Osteocyte (in vitro differentiated cells): ENCODE results near the gene ATG101. TPM values are rescaled to one million over a fixed set of nuclear protein-coding genes. Genes with fewer than 3 reads are reported as not detected.

ENCODE experiments used
- DNase-seq: peaks from one replicate; pipeline ENCODE4 v3.0.0; 2021; ENCODE audit warnings: mixed read lengths; ENCODE audit not compliant: unreplicated experiment; ENCODE audit errors: extremely low spot score
- H3K27ac Mint-ChIP-seq: one replicate; pipeline ENCODE4 v1.8.0; 2021; ENCODE audit warnings: mild to moderate bottlenecking, mixed read lengths; ENCODE audit not compliant: unreplicated experiment
- H3K27me3 Mint-ChIP-seq: one replicate; pipeline ENCODE4 v1.8.0; 2021; ENCODE audit warnings: mixed read lengths; ENCODE audit not compliant: unreplicated experiment
- H3K36me3 Mint-ChIP-seq: one replicate; pipeline ENCODE4 v1.8.0; 2021; ENCODE audit warnings: mixed read lengths; ENCODE audit not compliant: unreplicated experiment
- H3K4me1 Mint-ChIP-seq: one replicate; pipeline ENCODE4 v1.8.0; 2021; ENCODE audit warnings: mixed read lengths; ENCODE audit not compliant: unreplicated experiment
- H3K4me3 Mint-ChIP-seq: one replicate; pipeline ENCODE4 v1.8.0; 2021; ENCODE audit warnings: mild to moderate bottlenecking, moderate library complexity, mixed read lengths; ENCODE audit not compliant: unreplicated experiment
- H3K9me3 Mint-ChIP-seq: one replicate; pipeline ENCODE4 v1.8.0; 2021; ENCODE audit warnings: mixed read lengths; ENCODE audit not compliant: unreplicated experiment
- CTCF ChIP-seq: fragments of 200-600 bp; sonication (generic); IDR thresholded peaks from 2 replicates; pipeline ENCODE4 v1.5.0; 2021; ENCODE audit warnings: antibody characterized with exemption, mild to moderate bottlenecking, moderate library complexity
- total RNA-seq: library from RNA; stranded (reverse); gene quantifications from 2 replicates; pipeline ENCODE4 v1.2.1, GENCODE V29; 2021

ATG101 gene
- total RNA-seq, 1 donor from 2014 or later: 41.7 TPM

- Mint-ChIP-seq H3K4me3 (peak overlapping the region; percentile 71), H3K27me3 (no peaks in the 10 kb centered on the region), H3K4me1 (peaks cover 36% of the 10 kb centered on the region), H3K36me3 (no peaks in the 10 kb centered on the region), H3K27ac (peak overlapping the region; percentile 94), H3K9me3 (no peaks in the 10 kb centered on the region)
- no peak for TF ChIP-seq CTCF
- no peak for DNase-seq
Observed at GRCh38 chr12:52032446-52032803, 37.4 kb upstream of the ATG101 start.

- H3K27me3 Mint-ChIP-seq: no peaks in the 10 kb centered on the region
- peak; percentile 98 for DNase-seq
- H3K4me1 Mint-ChIP-seq: peaks cover 39% of the 10 kb centered on the region
- H3K4me3 Mint-ChIP-seq: peak overlapping the region; percentile 71
- H3K27ac Mint-ChIP-seq: peak overlapping the region; percentile 94
- no peaks in the 10 kb centered on the region for H3K9me3 Mint-ChIP-seq
- no peaks in the 10 kb centered on the region for H3K36me3 Mint-ChIP-seq
- no peak for TF ChIP-seq CTCF
Observed at GRCh38 chr12:52032804-52033445, 36.9 kb upstream of the ATG101 start.

GRCh38 chr12:52033446-52034140 is 36.2 kb upstream of the ATG101 start:
- Mint-ChIP-seq H3K4me3 (peak overlapping the region; percentile 63), H3K27ac (peak overlapping the region; percentile 90), H3K4me1 (peaks cover 42% of the 10 kb centered on the region), H3K36me3 (no peaks in the 10 kb centered on the region), H3K9me3 (no peaks in the 10 kb centered on the region), H3K27me3 (no peaks in the 10 kb centered on the region)
- no peak for TF ChIP-seq CTCF
- DNase-seq: no peak

- Mint-ChIP-seq H3K27me3 (no peaks in the 10 kb centered on the region), H3K27ac (peak overlapping the region; percentile 44), H3K9me3 (no peaks in the 10 kb centered on the region), H3K36me3 (no peaks in the 10 kb centered on the region), H3K4me1 (peaks cover 35% of the 10 kb centered on the region), H3K4me3 (peak overlapping the region; percentile 63)
- TF ChIP-seq CTCF: no peak
- DNase-seq: no peak
Observed at GRCh38 chr12:52035190-52035589, 34.6 kb upstream of the ATG101 start.

- Mint-ChIP-seq H3K27me3 (no peaks in the 10 kb centered on the region), H3K9me3 (no peaks in the 10 kb centered on the region), H3K4me3 (peak overlapping the region; percentile 63), H3K4me1 (peaks cover 35% of the 10 kb centered on the region), H3K36me3 (no peaks in the 10 kb centered on the region), H3K27ac (peak overlapping the region; percentile 69)
- no peak for TF ChIP-seq CTCF
- DNase-seq: no peak
Observed at GRCh38 chr12:52035926-52036325, 33.9 kb upstream of the ATG101 start.
